ENCODE measurements around the gene MAD1L1. TPM values are rescaled to one million over a fixed set of nuclear protein-coding genes. Genes with fewer than 3 reads are reported as not detected.
"Not testable (repeated sequence)": the region's sequence is repeated elsewhere in the genome, so short reads cannot be mapped to it uniquely, and the experiment has no call there.

Gene MAD1L1
- total RNA-seq, 1 experiment from 2014 or later = 46.7 TPM

DNA sequence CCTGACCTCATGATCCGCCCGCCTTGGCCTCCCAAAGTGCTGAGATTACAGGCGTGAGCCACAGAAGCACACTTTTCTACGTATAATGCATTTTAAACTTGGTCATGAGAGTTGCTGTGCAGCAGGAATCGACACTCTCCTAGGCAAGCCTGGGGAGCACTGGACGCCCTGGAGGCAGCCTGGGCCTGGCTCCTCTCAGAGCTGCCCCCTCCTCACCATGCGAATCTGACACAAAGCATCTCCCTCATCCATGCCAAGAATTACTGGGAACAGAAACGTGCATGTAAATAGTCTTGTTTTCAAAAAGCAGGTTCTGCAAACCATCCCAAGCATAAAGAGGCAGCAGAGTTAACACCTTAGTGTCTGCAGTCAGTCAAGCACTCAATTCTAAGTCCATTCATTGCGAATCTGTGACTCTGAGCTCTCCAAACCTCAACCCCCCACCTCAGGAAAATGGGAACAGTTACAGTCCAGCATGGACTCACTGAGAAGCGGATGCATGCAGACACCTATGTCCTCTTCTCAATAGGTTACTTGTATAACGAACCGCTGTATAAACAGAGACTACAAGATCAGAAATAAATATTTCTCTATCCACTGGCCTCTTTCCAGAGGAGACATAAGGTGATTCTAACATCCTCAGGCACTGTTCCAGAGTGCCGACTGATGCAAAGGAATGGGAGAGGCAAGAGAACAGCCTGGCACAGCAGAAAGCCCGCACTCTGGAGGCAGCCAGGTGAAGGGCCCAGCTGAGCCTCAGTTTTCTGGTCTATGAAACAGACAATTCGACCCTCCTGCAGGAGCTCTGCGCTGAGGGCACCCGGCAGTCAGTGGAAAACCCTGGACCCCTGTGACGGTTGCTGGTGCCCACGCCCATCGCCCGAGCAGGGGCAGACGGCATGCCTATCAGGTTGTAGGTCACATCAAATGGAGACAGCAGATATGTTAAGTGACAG, 68.9 kb downstream of the MAD1L1 start:
- TF ChIP-seq, protein P1, sequence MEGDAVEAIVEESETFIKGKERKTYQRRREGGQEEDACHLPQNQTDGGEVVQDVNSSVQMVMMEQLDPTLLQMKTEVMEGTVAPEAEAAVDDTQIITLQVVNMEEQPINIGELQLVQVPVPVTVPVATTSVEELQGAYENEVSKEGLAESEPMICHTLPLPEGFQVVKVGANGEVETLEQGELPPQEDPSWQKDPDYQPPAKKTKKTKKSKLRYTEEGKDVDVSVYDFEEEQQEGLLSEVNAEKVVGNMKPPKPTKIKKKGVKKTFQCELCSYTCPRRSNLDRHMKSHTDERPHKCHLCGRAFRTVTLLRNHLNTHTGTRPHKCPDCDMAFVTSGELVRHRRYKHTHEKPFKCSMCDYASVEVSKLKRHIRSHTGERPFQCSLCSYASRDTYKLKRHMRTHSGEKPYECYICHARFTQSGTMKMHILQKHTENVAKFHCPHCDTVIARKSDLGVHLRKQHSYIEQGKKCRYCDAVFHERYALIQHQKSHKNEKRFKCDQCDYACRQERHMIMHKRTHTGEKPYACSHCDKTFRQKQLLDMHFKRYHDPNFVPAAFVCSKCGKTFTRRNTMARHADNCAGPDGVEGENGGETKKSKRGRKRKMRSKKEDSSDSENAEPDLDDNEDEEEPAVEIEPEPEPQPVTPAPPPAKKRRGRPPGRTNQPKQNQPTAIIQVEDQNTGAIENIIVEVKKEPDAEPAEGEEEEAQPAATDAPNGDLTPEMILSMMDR (conservative IDR thresholded peaks at IDR 0.05; ENCODE audit: low read depth, low read length) = no peak
- TF ChIP-seq EZH2 (IDR thresholded peaks at IDR 0.05; ENCODE audit: borderline replicate concordance, low read depth, low read length, poor library complexity, severe bottlenecking) = no peak
- intact Hi-C loops (cut with micrococcal nuclease; ENCODE audit: unreplicated experiment) = no loop called here
- Histone ChIP-seq H3K4me3 (ENCODE audit: low read depth, low read length, poor library complexity, severe bottlenecking) (no peak overlapping the region), H3K4me1 (ENCODE audit: insufficient read depth, low read length, poor library complexity, severe bottlenecking) (peaks cover 14% of the 10 kb centered on the region), H3K36me3 (ENCODE audit: insufficient read depth, low read length, poor library complexity, severe bottlenecking) (no peaks in the 10 kb centered on the region), H3K9me3 (ENCODE audit: low read depth, low read length, poor library complexity, severe bottlenecking) (no peaks in the 10 kb centered on the region), H3K27me3 (replicated peaks; ENCODE audit: insufficient read depth, low read depth, low read length, poor library complexity) (no peaks in the 10 kb centered on the region), H3K27ac (ENCODE audit: low read depth, low read length, poor library complexity, severe bottlenecking) (no peak overlapping the region)
- no TSS peak for BruUV-seq (replicated peaks)
- no peak for DNase-seq (ENCODE audit: low spot score)
- POLR2A ChIA-PET (ENCODE audit: low non-redundant PET) = no interaction called here
- CTCF ChIA-PET = no interaction called here

DNA sequence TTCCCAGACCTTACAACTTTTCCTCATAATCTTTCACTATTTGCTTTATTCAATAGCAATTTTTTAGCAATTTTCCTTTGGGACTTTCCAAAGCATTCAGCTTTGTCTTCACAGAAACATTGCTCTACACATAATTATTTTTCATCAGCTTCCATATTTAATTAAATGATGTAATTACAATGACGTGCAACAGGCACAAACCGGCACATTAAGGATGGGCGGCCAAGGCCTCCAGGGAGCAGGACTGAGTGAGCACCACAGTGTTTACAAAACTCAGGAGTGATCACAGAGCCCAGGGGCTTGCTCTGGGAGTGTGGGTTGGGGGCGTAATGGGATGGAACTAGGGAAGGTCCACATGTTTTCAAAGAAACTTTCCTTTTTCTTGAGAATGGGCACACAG, 69.8 kb downstream of the MAD1L1 start:
- DNase-seq (ENCODE audit: low spot score) = no peak
- Histone ChIP-seq H3K4me3 (ENCODE audit: low read depth, low read length, poor library complexity, severe bottlenecking) (no peak overlapping the region), H3K27ac (ENCODE audit: low read depth, low read length, poor library complexity, severe bottlenecking) (no peak overlapping the region), H3K4me1 (ENCODE audit: insufficient read depth, low read length, poor library complexity, severe bottlenecking) (peaks cover 20% of the 10 kb centered on the region), H3K27me3 (replicated peaks; ENCODE audit: insufficient read depth, low read depth, low read length, poor library complexity) (no peaks in the 10 kb centered on the region), H3K9me3 (ENCODE audit: low read depth, low read length, poor library complexity, severe bottlenecking) (no peaks in the 10 kb centered on the region), H3K36me3 (ENCODE audit: insufficient read depth, low read length, poor library complexity, severe bottlenecking) (no peaks in the 10 kb centered on the region)
- intact Hi-C loops (cut with micrococcal nuclease; ENCODE audit: unreplicated experiment) = no loop called here
- POLR2A ChIA-PET (ENCODE audit: low non-redundant PET) = interaction anchor here (0.6 kb wide), 2 partner anchors 28 to 67 kb away, joined by 9 to 14 read pairs; no protein-coding TSS in a partner anchor
- BruUV-seq (replicated peaks) = no TSS peak
- CTCF ChIA-PET = no interaction called here
- TF ChIP-seq EZH2 (IDR thresholded peaks at IDR 0.05; ENCODE audit: borderline replicate concordance, low read depth, low read length, poor library complexity, severe bottlenecking) = no peak
- TF ChIP-seq, protein P1 (conservative IDR thresholded peaks at IDR 0.05; ENCODE audit: low read depth, low read length) = no peak

DNA sequence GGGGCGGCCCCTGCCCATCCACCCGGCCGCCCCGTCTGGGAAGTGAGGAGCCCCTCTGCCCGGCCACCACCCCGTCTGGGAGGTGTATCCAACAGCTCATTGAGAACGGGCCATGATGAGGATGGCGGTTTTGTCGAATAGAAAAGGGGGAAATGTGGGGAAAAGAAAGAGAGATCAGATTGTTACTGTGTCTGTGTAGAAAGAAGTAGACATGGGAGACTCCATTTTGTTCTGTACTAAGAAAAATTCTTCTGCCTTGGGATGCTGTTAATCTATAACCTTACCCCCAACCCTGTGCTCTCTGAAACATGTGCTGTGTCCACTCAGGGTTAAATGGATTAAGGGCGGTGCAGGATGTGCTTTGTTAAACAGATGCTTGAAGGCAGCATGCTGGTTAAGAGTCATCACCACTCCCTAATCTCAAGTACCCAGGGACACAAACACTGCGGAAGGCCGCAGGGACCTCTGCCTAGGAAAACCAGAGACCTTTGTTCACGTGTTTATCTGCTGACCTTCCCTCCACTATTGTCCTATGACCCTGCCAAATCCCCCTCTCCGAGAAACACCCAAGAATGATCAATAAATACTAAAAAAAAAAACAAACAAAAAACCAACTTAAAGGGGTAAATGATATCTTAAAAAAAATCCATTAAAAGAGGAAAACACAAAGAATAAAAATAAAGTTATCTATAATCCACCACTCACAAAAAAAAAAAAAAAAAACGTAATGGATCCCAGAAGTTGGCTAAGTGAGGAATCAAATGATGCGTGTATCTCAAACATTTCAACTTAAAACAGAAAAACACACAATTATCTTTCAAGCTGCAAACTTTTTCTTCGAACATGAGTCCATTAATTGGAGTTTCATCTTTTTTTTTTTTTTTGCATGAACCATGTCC, 70.5 kb downstream of the MAD1L1 start:
- intact Hi-C loops (cut with micrococcal nuclease; ENCODE audit: unreplicated experiment); H3K27ac ChIP-seq (ENCODE audit: low read depth, low read length, poor library complexity, severe bottlenecking); H3K36me3 ChIP-seq (ENCODE audit: insufficient read depth, low read length, poor library complexity, severe bottlenecking); BruUV-seq (replicated peaks); CTCF ChIA-PET; H3K9me3 ChIP-seq (ENCODE audit: low read depth, low read length, poor library complexity, severe bottlenecking); H3K27me3 ChIP-seq (replicated peaks; ENCODE audit: insufficient read depth, low read depth, low read length, poor library complexity); H3K4me3 ChIP-seq (ENCODE audit: low read depth, low read length, poor library complexity, severe bottlenecking); DNase-seq (ENCODE audit: low spot score): not testable (repeated sequence)
- POLR2A ChIA-PET (ENCODE audit: low non-redundant PET) = interaction anchor here (0.6 kb wide), 2 partner anchors 29 to 66 kb away, joined by 9 to 14 read pairs; no protein-coding TSS in a partner anchor
- H3K4me1 ChIP-seq (ENCODE audit: insufficient read depth, low read length, poor library complexity, severe bottlenecking) = peaks cover 27% of the 10 kb centered on the region
